Ishikawa (cell line): ENCODE results near the gene SLC12A1.

Source experiments
- CEBPB ChIP-seq: IDR thresholded peaks from 2 replicates; pipeline ENCODE4 v1.6.1; 2012
- CREB1 ChIP-seq: IDR thresholded peaks from 2 replicates; pipeline ENCODE4 v1.6.1; 2012; ENCODE audit warnings: low read depth
- EGR1 ChIP-seq: IDR thresholded peaks from 2 replicates; pipeline ENCODE4 v1.6.1; 2012
- EP300 ChIP-seq: IDR thresholded peaks from 2 replicates; pipeline ENCODE4 v1.6.1; 2012; ENCODE audit warnings: borderline replicate concordance
- FOXM1 ChIP-seq: IDR thresholded peaks from 2 replicates; pipeline ENCODE4 v1.6.1; 2012; ENCODE audit warnings: low read depth, borderline replicate concordance
- NFIC ChIP-seq: IDR thresholded peaks from 2 replicates; pipeline ENCODE4 v1.6.1; 2012
- RAD21 ChIP-seq: IDR thresholded peaks from 2 replicates; pipeline ENCODE4 v1.6.1; 2012; ENCODE audit warnings: low read depth
- TAF1 ChIP-seq: IDR thresholded peaks from 2 replicates; pipeline ENCODE4 v1.6.1; 2012; ENCODE audit warnings: low read depth, mild to moderate bottlenecking
- TCF12 ChIP-seq: IDR thresholded peaks from 2 replicates; pipeline ENCODE4 v1.6.1; 2012; ENCODE audit warnings: low read depth
- TEAD4 ChIP-seq: IDR thresholded peaks from 2 replicates; pipeline ENCODE4 v1.6.1; 2012
- YY1 ChIP-seq: IDR thresholded peaks from 2 replicates; pipeline ENCODE4 v1.6.1; 2012; ENCODE audit warnings: low read depth
- ZBTB7A ChIP-seq: IDR thresholded peaks from 2 replicates; pipeline ENCODE4 v1.6.1; 2012; ENCODE audit warnings: low read depth
- TF ChIP-seq, protein P1 (sequence below): IDR thresholded peaks from 2 replicates; pipeline ENCODE4 v1.6.1; 2012
- TF ChIP-seq, protein P2 (sequence below): IDR thresholded peaks from 2 replicates; pipeline ENCODE4 v1.6.1; 2012; ENCODE audit warnings: low read depth, mild to moderate bottlenecking
- TF ChIP-seq, protein P3 (sequence below): IDR thresholded peaks from 2 replicates; pipeline ENCODE4 v1.6.1; 2012

SLC12A1 gene

GRCh38 chr15:48176957-48177356, 29.1 kb upstream of the SLC12A1 start:
- TF ChIP-seq CEBPB = no peak
- TF ChIP-seq YY1 = no peak
- TF ChIP-seq EGR1 = no peak
- TF ChIP-seq, protein P1, sequence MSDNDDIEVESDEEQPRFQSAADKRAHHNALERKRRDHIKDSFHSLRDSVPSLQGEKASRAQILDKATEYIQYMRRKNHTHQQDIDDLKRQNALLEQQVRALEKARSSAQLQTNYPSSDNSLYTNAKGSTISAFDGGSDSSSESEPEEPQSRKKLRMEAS = no peak
- no peak for TF ChIP-seq TCF12
- no peak for TF ChIP-seq TEAD4
- no peak for TF ChIP-seq CREB1
- no peak for TF ChIP-seq EP300
- no peak for TF ChIP-seq FOXM1
- TF ChIP-seq, protein P2, sequence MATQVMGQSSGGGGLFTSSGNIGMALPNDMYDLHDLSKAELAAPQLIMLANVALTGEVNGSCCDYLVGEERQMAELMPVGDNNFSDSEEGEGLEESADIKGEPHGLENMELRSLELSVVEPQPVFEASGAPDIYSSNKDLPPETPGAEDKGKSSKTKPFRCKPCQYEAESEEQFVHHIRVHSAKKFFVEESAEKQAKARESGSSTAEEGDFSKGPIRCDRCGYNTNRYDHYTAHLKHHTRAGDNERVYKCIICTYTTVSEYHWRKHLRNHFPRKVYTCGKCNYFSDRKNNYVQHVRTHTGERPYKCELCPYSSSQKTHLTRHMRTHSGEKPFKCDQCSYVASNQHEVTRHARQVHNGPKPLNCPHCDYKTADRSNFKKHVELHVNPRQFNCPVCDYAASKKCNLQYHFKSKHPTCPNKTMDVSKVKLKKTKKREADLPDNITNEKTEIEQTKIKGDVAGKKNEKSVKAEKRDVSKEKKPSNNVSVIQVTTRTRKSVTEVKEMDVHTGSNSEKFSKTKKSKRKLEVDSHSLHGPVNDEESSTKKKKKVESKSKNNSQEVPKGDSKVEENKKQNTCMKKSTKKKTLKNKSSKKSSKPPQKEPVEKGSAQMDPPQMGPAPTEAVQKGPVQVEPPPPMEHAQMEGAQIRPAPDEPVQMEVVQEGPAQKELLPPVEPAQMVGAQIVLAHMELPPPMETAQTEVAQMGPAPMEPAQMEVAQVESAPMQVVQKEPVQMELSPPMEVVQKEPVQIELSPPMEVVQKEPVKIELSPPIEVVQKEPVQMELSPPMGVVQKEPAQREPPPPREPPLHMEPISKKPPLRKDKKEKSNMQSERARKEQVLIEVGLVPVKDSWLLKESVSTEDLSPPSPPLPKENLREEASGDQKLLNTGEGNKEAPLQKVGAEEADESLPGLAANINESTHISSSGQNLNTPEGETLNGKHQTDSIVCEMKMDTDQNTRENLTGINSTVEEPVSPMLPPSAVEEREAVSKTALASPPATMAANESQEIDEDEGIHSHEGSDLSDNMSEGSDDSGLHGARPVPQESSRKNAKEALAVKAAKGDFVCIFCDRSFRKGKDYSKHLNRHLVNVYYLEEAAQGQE = no peak
- no peak for TF ChIP-seq RAD21
- TF ChIP-seq TAF1 = no peak
- TF ChIP-seq ZBTB7A = no peak
- TF ChIP-seq, protein P3, sequence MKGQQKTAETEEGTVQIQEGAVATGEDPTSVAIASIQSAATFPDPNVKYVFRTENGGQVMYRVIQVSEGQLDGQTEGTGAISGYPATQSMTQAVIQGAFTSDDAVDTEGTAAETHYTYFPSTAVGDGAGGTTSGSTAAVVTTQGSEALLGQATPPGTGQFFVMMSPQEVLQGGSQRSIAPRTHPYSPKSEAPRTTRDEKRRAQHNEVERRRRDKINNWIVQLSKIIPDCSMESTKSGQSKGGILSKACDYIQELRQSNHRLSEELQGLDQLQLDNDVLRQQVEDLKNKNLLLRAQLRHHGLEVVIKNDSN = no peak
- no peak for TF ChIP-seq NFIC

- TF ChIP-seq CREB1 (no peak), YY1 (no peak), FOXM1 (no peak), EGR1 (no peak), RAD21 (no peak), CEBPB (no peak), TCF12 (no peak), NFIC (no peak), TAF1 (no peak), TEAD4 (no peak), EP300 (no peak), ZBTB7A (no peak)
- TF ChIP-seq, protein P1 = no peak
- TF ChIP-seq, protein P3 = no peak
Measured at GRCh38 chr15:48177383-48177765, 28.7 kb upstream of the SLC12A1 start.

DNA sequence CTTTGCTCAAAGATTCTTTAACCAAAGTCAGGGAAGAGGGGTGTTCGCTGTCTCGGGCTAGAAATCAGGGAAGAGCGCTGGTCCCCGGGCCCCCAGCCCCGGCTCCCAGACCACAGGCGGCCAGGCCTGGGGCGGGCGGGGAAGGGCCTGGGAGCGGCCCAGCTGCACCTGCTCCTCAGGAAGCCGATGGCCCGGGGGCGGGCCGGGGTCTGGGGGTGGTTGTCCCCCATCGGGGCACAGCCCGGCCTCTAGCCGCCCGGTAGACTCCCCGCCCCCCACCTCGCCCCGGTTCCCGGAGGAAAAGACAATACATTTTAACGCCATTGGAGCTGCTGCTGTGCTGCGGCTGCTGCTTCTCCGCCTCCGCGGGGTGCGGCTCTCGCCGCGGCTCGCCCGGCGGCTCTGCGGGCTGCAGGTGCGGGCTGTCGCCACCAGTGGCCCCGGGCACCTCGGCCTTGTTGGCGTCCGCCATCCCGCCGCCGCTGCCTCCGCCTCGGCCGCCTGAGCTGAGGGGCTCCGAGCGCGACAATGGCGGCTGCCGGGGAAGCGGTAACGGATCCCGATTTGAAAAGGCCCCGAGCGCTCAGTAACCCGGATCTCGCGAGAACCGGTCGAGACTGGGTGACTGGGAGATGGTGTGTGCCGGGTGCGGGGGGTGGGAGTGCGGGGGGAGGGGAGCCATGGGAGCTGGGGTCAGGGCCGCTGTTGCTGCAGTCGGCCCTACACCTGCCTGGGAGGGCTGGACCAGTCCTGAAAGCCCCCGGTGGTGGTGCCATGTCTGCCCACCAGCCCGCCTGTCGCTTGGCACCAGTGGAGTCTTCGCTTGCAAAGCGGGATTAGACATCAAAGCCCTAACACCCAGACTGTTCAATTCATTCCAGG, 28.1 kb upstream of the SLC12A1 start, which contains the start of gene MYEF2:
Gene MYEF2 (minus strand): TSS at position 530 of the 882 bp plus-strand sequence. CDS start 58 bp downstream, at position 472.
- TF ChIP-seq YY1 (peak; percentile 89), FOXM1 (no peak), TAF1 (0 out of 2 replicates have a peak, but pooled peaks have one; percentile 35)
- TF ChIP-seq, protein P1 = peak; percentile 93

DNA sequence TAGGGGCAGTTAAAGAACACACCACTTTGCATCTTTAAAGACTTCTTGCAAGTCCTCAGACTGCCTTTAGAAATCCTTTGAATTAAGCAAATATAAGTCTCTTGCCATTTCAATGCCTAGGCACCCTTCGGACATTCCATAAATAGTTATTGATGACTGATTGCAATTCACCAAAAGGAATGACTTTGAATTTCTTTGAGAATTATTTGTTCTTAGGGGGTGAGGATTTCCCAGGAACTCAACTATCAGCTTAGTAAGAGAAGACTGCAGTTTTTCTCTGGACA, 27.5 kb upstream of the SLC12A1 start:
- TF ChIP-seq CREB1 (no peak), CEBPB (no peak), ZBTB7A (no peak), TEAD4 (no peak), EGR1 (no peak)

DNA sequence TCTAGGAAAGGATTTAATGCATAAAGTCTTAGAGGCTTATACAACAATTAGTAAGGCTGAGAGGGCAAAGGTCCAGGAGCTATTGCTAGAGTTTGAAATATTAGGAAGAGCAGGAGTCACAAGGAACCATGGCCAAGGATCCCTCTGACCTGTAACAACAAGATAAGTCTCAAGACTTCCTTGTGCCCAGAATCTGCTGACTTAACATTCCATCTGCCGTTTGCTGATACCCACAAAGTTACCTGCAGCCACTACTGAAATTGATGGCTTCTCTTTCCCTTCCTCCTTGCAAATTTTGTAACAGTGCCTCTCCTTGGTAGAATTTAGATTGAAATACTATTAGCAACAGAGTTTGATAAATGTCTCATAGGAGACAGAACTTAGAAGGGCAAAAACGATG, 23.4 kb upstream of the SLC12A1 start:
- no peak for TF ChIP-seq TEAD4
- no peak for TF ChIP-seq ZBTB7A
- no peak for TF ChIP-seq EGR1
- no peak for TF ChIP-seq YY1
- TF ChIP-seq EP300 = no peak
- TF ChIP-seq RAD21 = no peak
- TF ChIP-seq TAF1 = no peak
- TF ChIP-seq CEBPB = no peak
- TF ChIP-seq CREB1 = no peak
- TF ChIP-seq, protein P1 = no peak
- TF ChIP-seq, protein P2 = no peak
- TF ChIP-seq, protein P3 = no peak
- no peak for TF ChIP-seq NFIC
